ENCODE results near the gene RAPH1.

The RAPH1 gene

GRCh38 chr2:203490391-203490790, 44.7 kb downstream of the RAPH1 start:
- Histone ChIP-seq H3K4me2 (ENCODE audit: low read depth, low read length) (no peak overlapping the region), H2AFZ (ENCODE audit: low read length) (no peak overlapping the region), H3K27me3 (replicated peaks; ENCODE audit: insufficient read depth, low read length) (no peaks in the 10 kb centered on the region), H3K27ac (ENCODE audit: low read length) (no peak overlapping the region), H3K4me1 (ENCODE audit: low read length) (peaks cover 5% of the 10 kb centered on the region; the same call in 1 of the 2 replicates), H3K9ac (ENCODE audit: low read length) (no peak overlapping the region), H3F3A (ENCODE audit: insufficient read depth, low read length) (no peaks in the 10 kb centered on the region), H3K36me3 (replicated peaks; ENCODE audit: insufficient read depth, low read length) (no peaks in the 10 kb centered on the region; the same call in 1 of the 2 replicates), H3K9me3 (replicated peaks; ENCODE audit: insufficient read depth, low read length) (no peaks in the 10 kb centered on the region), H3K79me2 (ENCODE audit: low read length) (no peaks in the 10 kb centered on the region), H3K4me3 (ENCODE audit: low read length) (no peak overlapping the region), H4K20me1 (ENCODE audit: insufficient read depth, low read length) (no peaks in the 10 kb centered on the region), H3K9me2 (replicated peaks; ENCODE audit: insufficient read depth, low read length) (no peaks in the 10 kb centered on the region)
- no peak for DNase-seq
- TF ChIP-seq EZH2phosphoT487 (IDR thresholded peaks at IDR 0.05; ENCODE audit: low read length) (no peak), CTCF (IDR thresholded peaks at IDR 0.05; ENCODE audit: low read length) (no peak), EZH2 (optimal IDR thresholded peaks at IDR 0.05; ENCODE audit: low read depth, low read length) (no peak)

GRCh38 chr2:203489531-203489930, 45.6 kb downstream of the RAPH1 start:
- Histone ChIP-seq H2AFZ (ENCODE audit: low read length) (no peak overlapping the region), H4K20me1 (ENCODE audit: insufficient read depth, low read length) (no peaks in the 10 kb centered on the region), H3K4me1 (ENCODE audit: low read length) (peaks cover 13% of the 10 kb centered on the region), H3K9me2 (replicated peaks; ENCODE audit: insufficient read depth, low read length) (no peaks in the 10 kb centered on the region), H3K36me3 (replicated peaks; ENCODE audit: insufficient read depth, low read length) (no peaks in the 10 kb centered on the region; the same call in 1 of the 2 replicates), H3F3A (ENCODE audit: insufficient read depth, low read length) (0 out of 2 replicates have a peak, but pooled peaks cover 2% of the 10 kb centered on the region), H3K4me2 (ENCODE audit: low read depth, low read length) (no peak overlapping the region), H3K79me2 (ENCODE audit: low read length) (no peaks in the 10 kb centered on the region), H3K4me3 (ENCODE audit: low read length) (no peak overlapping the region), H3K9me3 (replicated peaks; ENCODE audit: insufficient read depth, low read length) (no peaks in the 10 kb centered on the region), H3K9ac (ENCODE audit: low read length) (no peak overlapping the region), H3K27me3 (replicated peaks; ENCODE audit: insufficient read depth, low read length) (no peaks in the 10 kb centered on the region), H3K27ac (ENCODE audit: low read length) (no peak overlapping the region)
- TF ChIP-seq EZH2 (optimal IDR thresholded peaks at IDR 0.05; ENCODE audit: low read depth, low read length) (no peak), CTCF (IDR thresholded peaks at IDR 0.05; ENCODE audit: low read length) (no peak), EZH2phosphoT487 (IDR thresholded peaks at IDR 0.05; ENCODE audit: low read length) (no peak)
- no peak for DNase-seq

GRCh38 chr2:203484266-203485112, 50.6 kb downstream of the RAPH1 start:
- H3K9me2 ChIP-seq (replicated peaks; ENCODE audit: insufficient read depth, low read length) = no peaks in the 10 kb centered on the region
- no peak for TF ChIP-seq EZH2phosphoT487 (IDR thresholded peaks at IDR 0.05; ENCODE audit: low read length)
- TF ChIP-seq EZH2 (optimal IDR thresholded peaks at IDR 0.05; ENCODE audit: low read depth, low read length) = no peak
- peak; percentile 99 for TF ChIP-seq CTCF (IDR thresholded peaks at IDR 0.05; ENCODE audit: low read length)
- no peaks in the 10 kb centered on the region for H3K27me3 ChIP-seq (replicated peaks; ENCODE audit: insufficient read depth, low read length)
- H3K27ac ChIP-seq (ENCODE audit: low read length) = peak overlapping the region; percentile 49
- 0 out of 2 replicates have a peak, but pooled peaks cover 4% of the 10 kb centered on the region for H3F3A ChIP-seq (ENCODE audit: insufficient read depth, low read length)
- no peaks in the 10 kb centered on the region for H3K36me3 ChIP-seq (replicated peaks; ENCODE audit: insufficient read depth, low read length)
- H4K20me1 ChIP-seq (ENCODE audit: insufficient read depth, low read length) = no peaks in the 10 kb centered on the region
- no peak overlapping the region for H3K4me3 ChIP-seq (ENCODE audit: low read length)
- peak overlapping the region; percentile 26; the same call in 1 of the 2 replicates for H2AFZ ChIP-seq (ENCODE audit: low read length)
- H3K4me2 ChIP-seq (ENCODE audit: low read depth, low read length) = peak overlapping the region; percentile 57
- H3K79me2 ChIP-seq (ENCODE audit: low read length) = no peaks in the 10 kb centered on the region
- peak; percentile 92 for DNase-seq
- no peaks in the 10 kb centered on the region for H3K9me3 ChIP-seq (replicated peaks; ENCODE audit: insufficient read depth, low read length)
- peaks cover 26% of the 10 kb centered on the region for H3K4me1 ChIP-seq (ENCODE audit: low read length)
- peak overlapping the region; percentile 36; the same call in 1 of the 2 replicates for H3K9ac ChIP-seq (ENCODE audit: low read length)

All from MM.1S (cell line).